CD4-positive, alpha-beta T cell (primary cell): ENCODE data around the gene COG3. TPM values are rescaled to one million over a fixed set of nuclear protein-coding genes. Genes with fewer than 3 reads are reported as not detected.
"Not testable (repeated sequence)": the region's sequence is repeated elsewhere in the genome, so short reads cannot be mapped to it uniquely, and the experiment has no call there.

Source experiments
- ATAC-seq: fragments of 200-7000 bp; cut with Tn5 transposase; one replicate; pipeline ENCODE4 v1.10.0; 2022; ENCODE audit warnings: mild to moderate bottlenecking; ENCODE audit not compliant: poor library complexity
- CTCF ChIA-PET: fragments of 350-600 bp; sonication (Branson Sonifier 250); formaldehyde crosslinking; loops from one replicate; lab custom pipeline; 2021; ENCODE audit warnings: antibody characterized with exemption, inconsistent platforms; lab: Charles Lee
- POLR2A ChIA-PET: fragments of 350-600 bp; sonication (Branson Sonifier 250); formaldehyde crosslinking; loops from one replicate; lab custom pipeline; 2021; ENCODE audit warnings: antibody characterized with exemption, inconsistent platforms; lab: Charles Lee
- DNase-seq, 14 experiments: peaks; one replicate each; pipeline ENCODE4 v3.0.0-alpha.2; 2013 to 2020; ENCODE audit warnings: mixed read lengths in 2 of 14
- H3K27ac ChIP-seq, 2 donors: one replicate each; pipeline versions ENCODE4 v1.5.1 to v1.7.0; 2013; ENCODE audit warnings: low read length in 2 of 2, low read depth in 1 of 2, mild to moderate bottlenecking in 1 of 2
- H3K27me3 ChIP-seq, 2 experiments: 1 replicate in 1 of 2; 2 replicates in 1 of 2; pipeline versions ENCODE4 v1.6.1 to v1.7.0; 2013; ENCODE audit warnings: low read length in 2 of 2, control low read depth in 1 of 2, mild to moderate bottlenecking in 1 of 2, moderate library complexity in 1 of 2; ENCODE audit not compliant: insufficient read depth in 2 of 2, control insufficient read depth in 1 of 2
- H3K36me3 ChIP-seq: one replicate; pipeline ENCODE4 v1.6.1; 2013; ENCODE audit warnings: low read length, control low read depth; ENCODE audit not compliant: insufficient read depth
- H3K4me1 ChIP-seq: one replicate; pipeline ENCODE4 v1.6.1; 2013; ENCODE audit warnings: low read length, control low read depth; ENCODE audit not compliant: insufficient read depth
- H3K4me3 ChIP-seq: one replicate; pipeline ENCODE4 v1.5.1; 2013; ENCODE audit warnings: mild to moderate bottlenecking, low read length, moderate library complexity
- H3K9me3 ChIP-seq, 2 experiments: 1 replicate in 1 of 2; 2 replicates in 1 of 2; pipeline versions ENCODE4 v1.6.1 to v1.7.0; 2013; ENCODE audit warnings: low read length in 2 of 2, mild to moderate bottlenecking in 2 of 2, control low read depth in 1 of 2, moderate library complexity in 1 of 2; ENCODE audit not compliant: control insufficient read depth in 1 of 2, insufficient read depth in 1 of 2
- H3K27ac Mint-ChIP-seq: one replicate; pipeline ENCODE4 v1.8.0; 2020; ENCODE audit warnings: mixed read lengths
- H3K27me3 Mint-ChIP-seq: one replicate; pipeline ENCODE4 v1.8.0; 2021; ENCODE audit warnings: mixed read lengths
- H3K36me3 Mint-ChIP-seq: one replicate; pipeline ENCODE4 v1.8.0; 2021; ENCODE audit warnings: low read depth, mixed read lengths
- H3K4me1 Mint-ChIP-seq: one replicate; pipeline ENCODE4 v1.8.0; 2021; ENCODE audit warnings: low read depth, mixed read lengths
- H3K4me3 Mint-ChIP-seq: one replicate; pipeline ENCODE4 v1.8.0; 2020; ENCODE audit warnings: mild to moderate bottlenecking, mixed read lengths
- H3K9me3 Mint-ChIP-seq: one replicate; pipeline ENCODE4 v1.8.0; 2020; ENCODE audit warnings: mixed read lengths
- CTCF ChIP-seq: fragments of 200-600 bp; IDR thresholded peaks from one replicate; pipeline ENCODE4 v1.8.0; 2022; ENCODE audit warnings: antibody characterized with exemption, mild to moderate bottlenecking
- intact Hi-C, 2 experiments: fragments of 100-400 bp; cut with DNase I in 1 of 2; cut with micrococcal nuclease in 1 of 2; formaldehyde crosslinking; loops; one replicate each; pipeline versions ENCODE4 v1.15.1 to v1.9.0; 2023 to 2025; cut with DNase I, micrococcal nuclease
- total RNA-seq, 174 experiments: library from RNA in 2 of 174; stranded (reverse) in 2 of 174; gene quantifications; one replicate each; pipeline ENCODE4 v1.2.3 and lab custom pipeline; 2021 to 2026

Gene COG3
- total RNA-seq, 2 experiments from 2014 or later, result 52.8 to 57.0 TPM

- no peaks in the 10 kb centered on the region for H3K4me1 Mint-ChIP-seq
- peaks cover 3% of the 10 kb centered on the region for H3K4me1 ChIP-seq
- H3K36me3 ChIP-seq, result no peaks in the 10 kb centered on the region
- H3K27me3 Mint-ChIP-seq, result no peaks in the 10 kb centered on the region
- TF ChIP-seq CTCF, result no peak
- no peak overlapping the region for H3K27ac ChIP-seq
- H3K9me3 ChIP-seq, result no peaks in the 10 kb centered on the region
- no peak overlapping the region for H3K4me3 ChIP-seq
- peak overlapping the region; percentile 43 for H3K4me3 Mint-ChIP-seq
- ATAC-seq, result no peak
- no peak for DNase-seq
- no peaks in the 10 kb centered on the region for H3K27me3 ChIP-seq
- peaks cover 5% of the 10 kb centered on the region for H3K36me3 Mint-ChIP-seq
- POLR2A ChIA-PET, result no interaction called here
- H3K27ac Mint-ChIP-seq, result no peak overlapping the region
- intact Hi-C loops, result no loop called here
- no peaks in the 10 kb centered on the region for H3K9me3 Mint-ChIP-seq
- CTCF ChIA-PET, result interaction anchor here (0.5 kb wide), 1 partner anchor 19 kb away, joined by 3 read pairs; no protein-coding TSS in a partner anchor
These were observed 41.9 kb upstream of the COG3 start for GRCh38 chr13:45422731-45423292.

GRCh38 chr13:45426056-45426841 is 38.5 kb upstream of the COG3 start:
- POLR2A ChIA-PET, result interaction anchor here (0.6 to 1.3 kb wide), 3 partner anchors 8 to 85 kb away, joined by 3 to 6 read pairs (median 3); partner anchors contain the start of genes SLC25A30 and TPT1
- H3K4me3 ChIP-seq, H3K27me3 Mint-ChIP-seq, H3K9me3 Mint-ChIP-seq, H3K4me1 Mint-ChIP-seq, H3K9me3 ChIP-seq, H3K27ac ChIP-seq, DNase-seq, H3K36me3 ChIP-seq, H3K4me3 Mint-ChIP-seq, H3K27me3 ChIP-seq, H3K27ac Mint-ChIP-seq, H3K36me3 Mint-ChIP-seq, H3K4me1 ChIP-seq, intact Hi-C loops, CTCF ChIA-PET: not testable (repeated sequence)
- peak; percentile 25 for ATAC-seq

GRCh38 chr13:45432737-45433380 is 31.9 kb upstream of the COG3 start:
- Histone ChIP-seq H3K4me1 (no peaks in the 10 kb centered on the region), H3K36me3 (no peaks in the 10 kb centered on the region), H3K9me3 (no peaks in the 10 kb centered on the region), H3K27ac (no peak overlapping the region), H3K27me3 (no peaks in the 10 kb centered on the region), H3K4me3 (no peak overlapping the region)
- ChIA-PET POLR2A (interaction anchor here (0.6 kb wide), 1 partner anchor 85 kb away, joined by 4 read pairs; no protein-coding TSS in a partner anchor), CTCF (interaction anchor here (0.7 kb wide), 1 partner anchor 1525 kb away, joined by 4 read pairs; no protein-coding TSS in a partner anchor)
- no peak overlapping the region for H3K4me3 Mint-ChIP-seq
- H3K9me3 Mint-ChIP-seq, result no peaks in the 10 kb centered on the region
- ATAC-seq (no peak), DNase-seq (no peak)
- H3K36me3 Mint-ChIP-seq, result no peaks in the 10 kb centered on the region
- H3K4me1 Mint-ChIP-seq, result no peaks in the 10 kb centered on the region
- no peaks in the 10 kb centered on the region for H3K27me3 Mint-ChIP-seq
- H3K27ac Mint-ChIP-seq, result no peak overlapping the region
- intact Hi-C loops, result no loop called here
- TF ChIP-seq CTCF, result no peak
